Heart right ventricle (tissue), 16 donors: Measurements from ENCODE around the gene VASN. TPM values are rescaled to one million over a fixed set of nuclear protein-coding genes. Genes with fewer than 3 reads are reported as not detected.
"Not testable (repeated sequence)": the region's sequence is repeated elsewhere in the genome, so short reads cannot be mapped to it uniquely, and the experiment has no call there.

Experiments
- ATAC-seq, 8 donors: fragments of 200-7000 bp; cut with Tn5 transposase; one replicate each; pipeline ENCODE4 v1.9.1; 2020; ENCODE audit warnings: mild to moderate bottlenecking in 8 of 8, moderate library complexity in 8 of 8, moderate number of reproducible peaks in 1 of 8
- DNase-seq, 2 donors: peaks; one replicate each; pipeline ENCODE4 v3.0.0-alpha.2; 2020
- H3K27ac ChIP-seq, 10 donors: fragments of 200-600 bp; sonication (generic) in 2 of 10; one replicate each; pipeline versions ENCODE4 v1.5.0 to v1.8.0; 2020 to 2022; ENCODE audit warnings: mild to moderate bottlenecking in 3 of 10
- H3K27me3 ChIP-seq, 7 donors: fragments of 200-600 bp; one replicate each; pipeline ENCODE4 v1.8.0; 2021 to 2022; ENCODE audit warnings: mild to moderate bottlenecking in 2 of 7
- H3K36me3 ChIP-seq, 9 donors: fragments of 200-600 bp; sonication (generic) in 1 of 9; one replicate each; pipeline versions ENCODE4 v1.5.0 to v1.8.0; 2020 to 2022; ENCODE audit warnings: mild to moderate bottlenecking in 2 of 9
- H3K4me1 ChIP-seq, 9 donors: fragments of 200-600 bp; sonication (generic) in 1 of 9; one replicate each; pipeline versions ENCODE4 v1.5.0 to v1.8.0; 2020 to 2022; ENCODE audit warnings: mild to moderate bottlenecking in 4 of 9
- H3K4me3 ChIP-seq, 10 donors: fragments of 200-600 bp; sonication (generic) in 2 of 10; one replicate each; pipeline versions ENCODE4 v1.5.0 to v1.8.0; 2020 to 2022; ENCODE audit warnings: mild to moderate bottlenecking in 7 of 10, moderate library complexity in 2 of 10
- H3K9me3 ChIP-seq, 11 donors: fragments of 200-600 bp in 10 of 11; sonication (generic) in 2 of 11; one replicate each; pipeline versions ENCODE4 v1.5.0 to v1.8.0; 2013 to 2022; ENCODE audit warnings: mild to moderate bottlenecking in 2 of 11, control low read depth in 1 of 11, moderate library complexity in 1 of 11
- CTCF ChIP-seq, 9 donors: fragments of 200-600 bp; sonication (generic) in 2 of 9; IDR thresholded peaks; one replicate each; pipeline versions ENCODE4 v1.5.0 to v1.8.0; 2021 to 2022; ENCODE audit warnings: antibody characterized with exemption in 9 of 9, mild to moderate bottlenecking in 5 of 9, moderate library complexity in 1 of 9
- WGBS, 2 donors: extraction: QIAGEN DNeasy Blood & Tissue Kit; methylation state at CpG; one replicate each; pipeline ENCODE4 v1.1.7; 2013; ENCODE audit warnings: inconsistent platforms in 1 of 2; 5-methylcytosine and 5-hydroxymethylcytosine counted together
- intact Hi-C, 10 donors: fragments of 100-400 bp; cut with DNase I; formaldehyde crosslinking; loops; one replicate each; pipeline versions ENCODE4 v1.11.1 to v1.14.2; 2022
- polyA plus RNA-seq, 2 donors: library from polyadenylated mRNA; stranded (reverse); fragments of 200-250 nt; gene quantifications; one replicate each; pipeline ENCODE4 v1.2.3, GENCODE V29; 2013
- total RNA-seq, 10 donors: library from RNA; stranded (reverse); fragmentation: NEBNext Ultra II Directional in 3 of 10; extraction: Animal tissue kit (Norgen Biotek cat#: 25700) in 3 of 10; gene quantifications; one replicate each; pipeline versions ENCODE4 v1.2.1 to v1.2.4, GENCODE V29; 2021 to 2023
- donor health status: Arrhythmogenic right ventricular cardiomyopathy.
- donor health status: ischemic (EF 13 %, LVEDD 7.1; RV severe dilation, severe dysfunction).
- donor health status: healthy with polysubstance abuse.
- donor health status: DM: no; HTN: yes; CAD: no.
- donor health status: DM: no; HTN: no; CAD: no.
- donor health status: ischemic (EF 25% LVEDD 6.9; RV normal size, moderate dysfunction).
- donor health status: ischemic (EF 25% LVEDD 5.7; RV mildly dilated, moderate dysfunction).
- donor health status: healthy.
- donor health status: DM: yes; HTN: yes; CAD: no.
- donor health status: Ischemic cardiomyopathy.
- donor health status: ischemic (EF 35%, LVEDD 5.7; RV mildly dilated, moderate dysfunction).
- donor health status: nonischemic (EF 11% LVEDD 7.7; RV severe dilation, severe dysfunction).
- donor health status: DM: yes; HTN: yes; CAD: no.
- donor health status: PGD.
- donor health status: ischemic (EF 29% LVEDD 5.4; RV normal size, mild dysfunction).
- donor health status: nonischemic (EF 23%, LVEDD 6.1; RV moderate dilation, normal function).

Gene VASN
- total and polyA plus RNA-seq, 12 donors: 3.1 to 27.9 (median 6.0) TPM

DNA sequence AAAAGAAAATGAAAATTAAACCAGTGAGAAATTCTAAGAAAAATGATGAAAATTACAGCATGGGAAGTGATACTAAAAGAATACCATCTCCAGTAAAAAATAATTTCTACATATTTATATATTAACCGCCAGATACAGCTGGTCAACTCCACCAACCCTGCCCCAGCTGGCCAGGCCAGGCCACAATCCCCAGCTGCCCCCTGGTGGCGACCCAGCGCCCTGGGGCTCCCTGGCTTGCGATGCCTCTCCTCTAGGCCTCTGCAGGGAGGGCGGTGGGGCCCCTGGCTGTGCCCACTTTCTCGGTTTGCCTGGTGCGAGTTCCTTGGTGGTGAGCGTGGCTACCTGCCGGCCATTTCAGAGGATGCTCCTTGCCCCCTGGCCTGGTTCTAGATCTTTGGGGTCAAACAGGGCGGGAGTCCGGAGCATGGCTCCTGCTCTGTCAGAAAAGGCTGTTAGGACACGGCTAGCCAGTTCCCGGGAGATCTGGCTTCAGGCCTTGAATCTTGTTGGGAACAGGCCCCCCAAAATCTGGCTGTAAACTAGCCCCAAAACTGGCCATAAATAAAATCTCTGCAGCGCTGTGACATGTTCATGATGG lies 41.3 kb upstream of the VASN start:
- peaks cover 0 to 4% (median 0%) of the 10 kb centered on the region in 7 donors for H3K27me3 ChIP-seq
- intact Hi-C loops: loop anchor here in 8 of 10 donors (1.0 to 10.0 kb wide), 9 partner anchors 42 to 348 kb away; no protein-coding TSS in a partner anchor
- TF ChIP-seq CTCF (IDR thresholded peaks at IDR 0.05): peak; percentile 94 to 99 (median 97)
- peaks cover 33 to 54% (median 47%) of the 10 kb centered on the region in 9 donors for H3K4me1 ChIP-seq
- ATAC-seq: peak; percentile 54 to 72 (median 63)
- H3K9me3 ChIP-seq: no peaks in the 10 kb centered on the region
- peak overlapping the region in 7 of 10 donors; percentile 88 to 99 (median 95) for H3K27ac ChIP-seq
- 46 to 53% methylated on average over 14 of the region's 14 CpGs for WGBS, 2 donors
- DNase-seq: peak; percentile 84 to 89
- H3K4me3 ChIP-seq: no peak overlapping the region
- H3K36me3 ChIP-seq: peaks cover 0 to 36% (median 24%) of the 10 kb centered on the region in 9 donors

DNA sequence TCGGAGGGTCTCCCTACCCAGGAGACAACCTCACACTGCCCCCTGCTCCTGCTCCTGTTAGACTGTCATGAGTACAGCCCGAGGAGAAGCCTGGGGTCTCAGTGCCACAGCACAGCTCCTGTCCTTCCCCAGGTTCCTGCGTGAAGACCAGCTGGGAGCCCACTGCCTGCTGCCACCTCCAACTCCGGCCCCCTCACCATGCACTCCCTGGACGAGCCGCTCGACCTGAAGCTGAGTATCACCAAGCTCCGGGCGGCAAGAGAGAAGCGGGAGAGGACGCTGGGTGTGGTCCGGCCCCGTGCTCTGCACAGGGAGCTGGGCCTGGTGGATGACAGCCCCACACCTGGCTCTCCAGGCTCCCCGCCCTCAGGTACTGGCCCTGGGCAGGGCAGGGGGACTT lies 39.6 kb upstream of the VASN start:
- Histone ChIP-seq H3K4me3 (no peak overlapping the region), H3K9me3 (no peaks in the 10 kb centered on the region), H3K27me3 (peaks cover 0 to 4% (median 0%) of the 10 kb centered on the region in 7 donors), H3K4me1 (peaks cover 24 to 37% (median 33%) of the 10 kb centered on the region in 9 donors), H3K36me3 (peaks cover 0 to 53% (median 30%) of the 10 kb centered on the region in 9 donors), H3K27ac (no peak overlapping the region)
- 88 to 90% methylated on average over 14 of the region's 14 CpGs for WGBS, 2 donors
- TF ChIP-seq CTCF (IDR thresholded peaks at IDR 0.05): no peak
- intact Hi-C loops: loop anchor here in 6 of 10 donors (5.0 to 10.0 kb wide), 6 partner anchors 45 to 350 kb away; no protein-coding TSS in a partner anchor
- ATAC-seq (no peak), DNase-seq (no peak)

GRCh38 chr16:4332623-4333307 lies 38.9 kb upstream of the VASN start:
- Histone ChIP-seq H3K9me3 (no peaks in the 10 kb centered on the region), H3K27ac (no peak overlapping the region), H3K27me3 (peaks cover 0 to 4% (median 0%) of the 10 kb centered on the region in 7 donors), H3K4me3 (no peak overlapping the region), H3K36me3 (peaks cover 0 to 60% (median 32%) of the 10 kb centered on the region in 9 donors), H3K4me1 (peaks cover 22 to 31% (median 29%) of the 10 kb centered on the region in 9 donors)
- DNase-seq (no peak), ATAC-seq (no peak)
- intact Hi-C loops: loop anchor here in 6 of 10 donors (5.0 to 10.0 kb wide), 6 partner anchors 45 to 350 kb away; no protein-coding TSS in a partner anchor
- 86% methylated on average over 19 of the region's 19 CpGs for WGBS, 2 donors
- no peak for TF ChIP-seq CTCF (IDR thresholded peaks at IDR 0.05)

DNA sequence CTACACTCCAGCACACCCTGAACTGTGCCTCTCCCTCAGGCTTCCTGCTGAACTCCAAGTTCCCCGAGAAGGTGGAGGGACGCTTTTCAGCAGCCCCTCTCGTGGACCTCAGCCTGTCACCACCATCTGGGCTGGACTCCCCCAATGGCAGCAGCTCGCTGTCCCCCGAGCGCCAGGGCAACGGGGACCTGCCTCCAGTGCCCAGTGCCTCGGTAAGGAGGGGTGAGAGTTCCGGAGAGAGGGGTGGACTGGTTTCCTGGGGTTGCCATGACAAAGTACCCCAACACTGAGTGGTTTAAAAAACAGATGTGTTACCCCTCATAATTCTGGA lies 38.4 kb upstream of the VASN start:
- Histone ChIP-seq H3K4me1 (peaks cover 18 to 29% (median 25%) of the 10 kb centered on the region in 9 donors), H3K27me3 (no peaks in the 10 kb centered on the region), H3K9me3 (no peaks in the 10 kb centered on the region), H3K4me3 (no peak overlapping the region), H3K36me3 (peaks cover 0 to 65% (median 33%) of the 10 kb centered on the region in 9 donors), H3K27ac (no peak overlapping the region)
- TF ChIP-seq CTCF (IDR thresholded peaks at IDR 0.05): no peak
- DNase-seq: no peak
- intact Hi-C loops: loop anchor here in 6 of 10 donors (5.0 to 10.0 kb wide), 6 partner anchors 46 to 351 kb away; no protein-coding TSS in a partner anchor
- WGBS, 2 donors: 69 to 82% methylated on average over 9 of the region's 9 CpGs
- ATAC-seq: no peak

- not testable (repeated sequence) for H3K27me3 ChIP-seq, DNase-seq, ATAC-seq, H3K9me3 ChIP-seq, H3K4me3 ChIP-seq, H3K27ac ChIP-seq
- intact Hi-C loops: loop anchor here in 6 of 10 donors (5.0 to 10.0 kb wide), 6 partner anchors 46 to 351 kb away; no protein-coding TSS in a partner anchor
- H3K4me1 ChIP-seq: peaks cover 14 to 29% (median 21%) of the 10 kb centered on the region in 9 donors
- 94 to 95% methylated on average over 9 of the region's 9 CpGs for WGBS, 2 donors
- H3K36me3 ChIP-seq: peaks cover 0 to 69% (median 33%) of the 10 kb centered on the region in 9 donors
These were observed 37.9 kb upstream of the VASN start for GRCh38 chr16:4333714-4334113.
